ENCODE data around the gene PALLD. TPM values are rescaled to one million over a fixed set of nuclear protein-coding genes. Genes with fewer than 3 reads are reported as not detected.
A peak's percentile ranks its signal among the peaks of the same experiment; 100 is the strongest.

Gene PALLD
- total RNA-seq, 1 experiment from 2014 or later: 23.7 TPM

- TF ChIP-seq E2F5 (CRISPR knock-in tag; IDR thresholded peaks at IDR 0.05): no peak
Observed at GRCh38 chr4:168863719-168864647, 367.1 kb downstream of the PALLD start (continued).

GRCh38 chr4:168864821-168865541 lies 368.1 kb downstream of the PALLD start:
- no peak overlapping the region for H3K4me3 Mint-ChIP-seq
- TF ChIP-seq ZNF423 (CRISPR knock-in tag; IDR thresholded peaks at IDR 0.05): 0 out of 2 replicates have a peak, but pooled peaks have one; percentile 5
- TF ChIP-seq ZBTB43 (CRISPR knock-in tag; IDR thresholded peaks at IDR 0.05): no peak
- ATAC-seq (peak; percentile 95), DNase-seq (ENCODE audit: low spot score) (peak; percentile 42)
- peak overlapping the region; percentile 50 for H3K27ac Mint-ChIP-seq
- H3K9me3 Mint-ChIP-seq: 0 out of 2 replicates have a peak, but pooled peaks cover 3% of the 10 kb centered on the region
- ChIA-PET POLR2A (interaction anchor here (0.7 kb wide), 1 partner anchor 145 kb away, joined by 3 read pairs; the partner anchor contains the start of gene CBR4), CTCF (interaction anchor here (0.6 to 1.8 kb wide), 12 partner anchors 13 to 279 kb away, joined by 3 to 11 read pairs (median 4); partner anchors contain the start of gene CBR4)
- H3K36me3 Mint-ChIP-seq: 0 out of 2 replicates have a peak, but pooled peaks cover 3% of the 10 kb centered on the region
- H3K4me1 Mint-ChIP-seq: peaks cover 38% of the 10 kb centered on the region
- no peaks in the 10 kb centered on the region for H3K27me3 Mint-ChIP-seq (ENCODE audit: low read depth)

- H3K27me3 Mint-ChIP-seq (ENCODE audit: low read depth): no peaks in the 10 kb centered on the region
- H3K27ac Mint-ChIP-seq: peak overlapping the region; percentile 50; the same call in 1 of the 2 replicates
- H3K9me3 Mint-ChIP-seq: 0 out of 2 replicates have a peak, but pooled peaks cover 3% of the 10 kb centered on the region
- 0 out of 2 replicates have a peak, but pooled peaks cover 3% of the 10 kb centered on the region for H3K36me3 Mint-ChIP-seq
- DNase-seq (ENCODE audit: low spot score): no peak
- CTCF ChIA-PET: interaction anchor here (0.9 kb wide), 1 partner anchor 43 kb away, joined by 3 read pairs; no protein-coding TSS in a partner anchor
- H3K4me3 Mint-ChIP-seq: no peak overlapping the region
- ATAC-seq: no peak
- POLR2A ChIA-PET: no interaction called here
- TF ChIP-seq ZNF121 (CRISPR knock-in tag; IDR thresholded peaks at IDR 0.05) (peak; percentile 90), ZNF138 (CRISPR knock-in tag; conservative IDR thresholded peaks at IDR 0.05) (no peak)
- H3K4me1 Mint-ChIP-seq: peaks cover 35% of the 10 kb centered on the region
Observed at GRCh38 chr4:168865854-168866253, 369.0 kb downstream of the PALLD start.

GRCh38 chr4:168866635-168867034 lies 369.8 kb downstream of the PALLD start:
- no peak for ATAC-seq
- no peak for DNase-seq (ENCODE audit: low spot score)
- H3K9me3 Mint-ChIP-seq: 0 out of 2 replicates have a peak, but pooled peaks cover 3% of the 10 kb centered on the region
- CTCF ChIA-PET: interaction anchor here (0.6 kb wide), 1 partner anchor 158 kb away, joined by 3 read pairs; no protein-coding TSS in a partner anchor
- no peaks in the 10 kb centered on the region for H3K27me3 Mint-ChIP-seq (ENCODE audit: low read depth)
- no peak overlapping the region; the same call in 1 of the 2 replicates for H3K27ac Mint-ChIP-seq
- H3K4me1 Mint-ChIP-seq: peaks cover 35% of the 10 kb centered on the region
- 0 out of 2 replicates have a peak, but pooled peaks cover 3% of the 10 kb centered on the region for H3K36me3 Mint-ChIP-seq
- no peak overlapping the region for H3K4me3 Mint-ChIP-seq
- POLR2A ChIA-PET: no interaction called here
- TF ChIP-seq JAZF1 (CRISPR knock-in tag; IDR thresholded peaks at IDR 0.05): no peak
- no peak for TF ChIP-seq E2F1 (CRISPR knock-in tag; IDR thresholded peaks at IDR 0.05)
- TF ChIP-seq FOXJ3 (CRISPR knock-in tag; IDR thresholded peaks at IDR 0.05; ENCODE audit: borderline replicate concordance): no peak
- TF ChIP-seq TEAD1 (CRISPR knock-in tag; IDR thresholded peaks at IDR 0.05): no peak
- TF ChIP-seq IRF2 (CRISPR knock-in tag; IDR thresholded peaks at IDR 0.05; ENCODE audit: borderline replicate concordance, low read depth): no peak
- TF ChIP-seq RELA (CRISPR knock-in tag; IDR thresholded peaks at IDR 0.05; ENCODE audit: borderline replicate concordance): no peak
- no peak for TF ChIP-seq SMAD3 (CRISPR knock-in tag; IDR thresholded peaks at IDR 0.05; ENCODE audit: borderline replicate concordance)
- no peak for TF ChIP-seq GTF2I (CRISPR knock-in tag; conservative IDR thresholded peaks at IDR 0.05)
- no peak for TF ChIP-seq ARID4B (CRISPR knock-in tag; IDR thresholded peaks at IDR 0.05; ENCODE audit: borderline replicate concordance)
- no peak for TF ChIP-seq NR1H2 (CRISPR knock-in tag; IDR thresholded peaks at IDR 0.05)
- TF ChIP-seq NR2C2 (CRISPR knock-in tag; IDR thresholded peaks at IDR 0.05): no peak
- no peak for TF ChIP-seq ZNF396 (CRISPR knock-in tag; IDR thresholded peaks at IDR 0.05; ENCODE audit: borderline replicate concordance)
- TF ChIP-seq ELF4 (CRISPR knock-in tag; IDR thresholded peaks at IDR 0.05; ENCODE audit: low read depth): no peak
- no peak for TF ChIP-seq IRF1 (CRISPR knock-in tag; IDR thresholded peaks at IDR 0.05)

All from WTC11 (cell line).